ENCODE results near the gene HERC5. TPM values are rescaled to one million over a fixed set of nuclear protein-coding genes. Genes with fewer than 3 reads are reported as not detected.
"Not testable (repeated sequence)": the region's sequence is repeated elsewhere in the genome, so short reads cannot be mapped to it uniquely, and the experiment has no call there.

HERC5 gene
- total RNA-seq, 4 donors from 2014 or later = 1.5 to 4.0 (median 1.5) TPM; not detected in 1

DNA sequence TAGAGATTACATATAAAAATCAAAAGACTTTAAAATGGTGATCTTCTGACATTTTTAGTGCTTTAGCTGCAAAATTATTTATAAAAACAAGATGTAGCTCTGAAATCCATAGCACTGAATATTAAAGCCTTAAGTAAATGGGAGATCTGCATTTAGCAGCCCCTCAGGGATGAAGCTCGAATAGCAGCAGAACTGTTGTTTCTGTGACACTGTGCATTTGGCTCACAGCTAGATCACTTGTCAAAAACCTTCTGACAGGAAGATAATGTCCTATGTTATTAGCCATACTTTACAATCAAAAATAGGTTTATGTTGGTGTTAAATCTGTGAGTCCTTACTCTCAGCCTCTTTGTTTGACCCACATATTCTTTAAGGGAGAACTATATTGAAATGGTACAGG, 80.8 kb downstream of the HERC5 start:
- Histone ChIP-seq H3K27ac (no peak overlapping the region), H3K9me3 (no peaks in the 10 kb centered on the region), H3K4me3 (no peak overlapping the region), H3K27me3 (no peaks in the 10 kb centered on the region), H3K4me1 (peaks cover 0 to 6% (median 2%) of the 10 kb centered on the region in 4 donors), H3K36me3 (no peaks in the 10 kb centered on the region)
- intact Hi-C loops (cut with DNase I; ENCODE audit: low total_unique reads) (loop anchor here (1.0 to 5.0 kb wide), 2 partner anchors 10 to 125 kb away; no protein-coding TSS in a partner anchor), in situ Hi-C loops (cut with MboI; ENCODE audit: low pct_ligation_motif_present in 1 of 4, low pct_unique_long_range_greater_than_20kb in 1 of 4, low sequenced_read_pairs in 3 of 4) (loop anchor here (5.0 to 25.0 kb wide), 7 partner anchors 117 to 500 kb away; no protein-coding TSS in a partner anchor)
- no peak for DNase-seq
- no peak for TF ChIP-seq POLR2AphosphoS5 (IDR thresholded peaks at IDR 0.05)
- TF ChIP-seq, protein P1, sequence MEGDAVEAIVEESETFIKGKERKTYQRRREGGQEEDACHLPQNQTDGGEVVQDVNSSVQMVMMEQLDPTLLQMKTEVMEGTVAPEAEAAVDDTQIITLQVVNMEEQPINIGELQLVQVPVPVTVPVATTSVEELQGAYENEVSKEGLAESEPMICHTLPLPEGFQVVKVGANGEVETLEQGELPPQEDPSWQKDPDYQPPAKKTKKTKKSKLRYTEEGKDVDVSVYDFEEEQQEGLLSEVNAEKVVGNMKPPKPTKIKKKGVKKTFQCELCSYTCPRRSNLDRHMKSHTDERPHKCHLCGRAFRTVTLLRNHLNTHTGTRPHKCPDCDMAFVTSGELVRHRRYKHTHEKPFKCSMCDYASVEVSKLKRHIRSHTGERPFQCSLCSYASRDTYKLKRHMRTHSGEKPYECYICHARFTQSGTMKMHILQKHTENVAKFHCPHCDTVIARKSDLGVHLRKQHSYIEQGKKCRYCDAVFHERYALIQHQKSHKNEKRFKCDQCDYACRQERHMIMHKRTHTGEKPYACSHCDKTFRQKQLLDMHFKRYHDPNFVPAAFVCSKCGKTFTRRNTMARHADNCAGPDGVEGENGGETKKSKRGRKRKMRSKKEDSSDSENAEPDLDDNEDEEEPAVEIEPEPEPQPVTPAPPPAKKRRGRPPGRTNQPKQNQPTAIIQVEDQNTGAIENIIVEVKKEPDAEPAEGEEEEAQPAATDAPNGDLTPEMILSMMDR (IDR thresholded peaks at IDR 0.05) = no peak
- no peak for TF ChIP-seq EP300 (IDR thresholded peaks at IDR 0.05; ENCODE audit: low read depth)
- no peak for TF ChIP-seq POLR2A (IDR thresholded peaks at IDR 0.05)
- 88% methylated on average over 1 of the region's 1 CpG; no CpG with 5 or more reads in 1 of the 2 donors for WGBS, 2 donors (ENCODE audit: low coverage in 1 of 2)

DNA sequence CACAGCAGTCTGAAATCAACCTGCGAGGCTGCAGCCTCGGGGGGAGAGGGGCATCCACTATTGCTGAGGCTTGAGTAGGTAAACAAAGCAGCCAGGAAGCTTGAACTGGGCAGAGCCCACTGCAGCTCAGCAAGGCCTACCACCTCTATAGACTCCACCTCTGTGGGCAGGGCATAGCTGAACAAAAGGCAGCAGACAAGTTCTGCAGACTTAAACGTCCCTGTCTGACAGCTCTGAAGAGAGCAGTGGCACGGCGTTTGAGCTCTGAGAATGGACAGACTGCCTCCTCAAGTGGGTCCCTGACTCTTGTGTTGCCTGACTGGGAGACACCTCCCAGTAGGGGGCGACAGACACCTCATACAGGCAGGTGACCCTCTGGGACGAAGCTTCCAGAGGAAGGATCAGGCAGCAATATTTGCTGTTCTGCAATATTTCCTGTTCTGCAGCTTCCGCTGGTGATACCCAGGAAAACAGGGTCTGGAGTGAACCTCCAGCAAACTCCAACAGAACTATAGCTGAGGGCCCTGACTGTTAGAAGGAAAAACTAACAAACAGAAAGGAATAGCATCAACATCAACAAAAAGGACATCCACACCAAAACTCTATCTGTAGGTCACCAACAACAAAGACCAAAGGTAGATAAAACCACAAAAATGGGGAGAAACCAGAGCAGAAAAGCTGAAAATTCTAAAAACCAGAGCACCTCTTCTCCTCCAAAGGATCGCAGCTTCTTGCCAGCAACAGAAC, 82.6 kb downstream of the HERC5 start:
- in situ Hi-C loops (cut with MboI; ENCODE audit: low pct_ligation_motif_present in 1 of 4, low pct_unique_long_range_greater_than_20kb in 1 of 4, low sequenced_read_pairs in 3 of 4) (loop anchor here (5.0 to 25.0 kb wide), 7 partner anchors 115 to 498 kb away; no protein-coding TSS in a partner anchor), intact Hi-C loops (cut with DNase I; ENCODE audit: low total_unique reads) (loop anchor here (5.0 kb wide), 1 partner anchor 123 kb away; no protein-coding TSS in a partner anchor)
- not testable (repeated sequence) for H3K4me3 ChIP-seq, H3K36me3 ChIP-seq, H3K27me3 ChIP-seq, H3K4me1 ChIP-seq, H3K9me3 ChIP-seq, H3K27ac ChIP-seq
- WGBS, 2 donors (ENCODE audit: low coverage in 1 of 2) = 25 to 28% methylated on average over 4 to 9 of the region's 9 CpGs
- TF ChIP-seq, protein P1 (IDR thresholded peaks at IDR 0.05) = peak; percentile 65 to 75 (median 70)
- DNase-seq = peak; percentile 83

DNA sequence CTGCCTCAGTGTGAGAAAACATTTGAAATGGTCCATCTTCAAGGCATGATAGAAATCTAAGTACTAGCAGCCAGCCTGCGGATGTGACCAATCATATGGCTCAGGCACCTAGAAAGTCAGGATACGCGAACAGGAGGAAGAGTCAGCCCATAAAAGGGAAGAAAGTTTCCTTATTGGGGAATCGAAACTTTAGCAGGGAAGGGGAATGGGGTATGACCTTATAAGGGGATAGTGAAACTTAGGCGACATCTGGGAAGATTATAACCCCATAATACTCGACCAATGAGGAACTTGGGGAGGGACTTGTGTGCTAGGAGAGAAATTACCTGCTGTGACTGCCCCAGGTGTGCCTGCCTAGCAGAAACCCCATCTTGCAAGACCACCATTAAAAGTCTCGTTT, 92.9 kb downstream of the HERC5 start:
- H3K4me1 ChIP-seq = no peaks in the 10 kb centered on the region
- no peak overlapping the region for H3K4me3 ChIP-seq
- WGBS, 2 donors (ENCODE audit: low coverage in 1 of 2) = 81 to 85% methylated on average over 6 to 7 of the region's 7 CpGs
- TF ChIP-seq POLR2A (IDR thresholded peaks at IDR 0.05) = no peak
- no peak for DNase-seq
- H3K36me3 ChIP-seq = no peaks in the 10 kb centered on the region
- intact Hi-C loops (cut with DNase I; ENCODE audit: low total_unique reads) (no loop called here), in situ Hi-C loops (cut with MboI; ENCODE audit: low pct_ligation_motif_present in 1 of 4, low pct_unique_long_range_greater_than_20kb in 1 of 4, low sequenced_read_pairs in 3 of 4) (loop anchor here (25.0 kb wide), 3 partner anchors 112 to 487 kb away; no protein-coding TSS in a partner anchor)
- H3K27me3 ChIP-seq = no peaks in the 10 kb centered on the region
- H3K9me3 ChIP-seq = no peaks in the 10 kb centered on the region
- H3K27ac ChIP-seq = no peak overlapping the region

Other genes with a start within 250 kb of the HERC5 start
- 10 to 100 TPM in 1 of 4 donors, 1 to 10 TPM in 3; 7.6 to 14.8 (median 9.0) TPM for gene PPM1K, start 172.6 kb upstream of the HERC5 start, total RNA-seq
- gene HERC6, start 78.3 kb upstream of the HERC5 start, total RNA-seq = 10 to 100 TPM in 1 of 4 donors, 1 to 10 TPM in 3; 3.2 to 15.2 (median 5.8) TPM
- 10 to 100 TPM; 50.4 to 77.1 (median 63.8) TPM for gene PYURF, start 66.7 kb downstream of the HERC5 start, total RNA-seq
- 10 to 100 TPM; 38.9 to 64.1 (median 55.1) TPM for gene HERC3, start 135.4 kb downstream of the HERC5 start, total RNA-seq
- gene NAP1L5, start 240.7 kb downstream of the HERC5 start, total RNA-seq = 1 to 10 TPM in 2 of 4 donors, not detected in 2; 3.5 TPM

Measured in transverse colon (tissue), 4 donors.